OCI-LY3 (cell line): ENCODE measurements around the gene CCL26.

Source experiments
- H2AFZ ChIP-seq: fragments of 200-600, 300-600 bp; shearing (Covaris generic); 2 replicates; pipeline ENCODE4 v1.6.0; 2014; ENCODE audit warnings: antibody characterized with exemption, low read depth, low read length
- H3K27ac ChIP-seq: fragments of 200-600, 300-600 bp; sonication (generic); 2 replicates; pipeline ENCODE4 v1.5.1; 2014; ENCODE audit warnings: mild to moderate bottlenecking, low read length, moderate library complexity, mixed read lengths
- H3K27me3 ChIP-seq: fragments of 200-600, 300-600 bp; sonication (generic); 2 replicates; pipeline ENCODE4 v1.6.1; 2014; ENCODE audit warnings: low read depth, low read length, mixed read lengths
- H3K36me3 ChIP-seq: fragments of 200-600, 300-600 bp; sonication (generic); replicated peaks from 2 replicates; pipeline ENCODE3; 2014; ENCODE audit warnings: low read depth, low read length, mixed read lengths
- H3K4me1 ChIP-seq: fragments of 300-600, 200-600 bp; sonication (generic); 2 replicates; pipeline ENCODE4 v1.6.1; 2014; ENCODE audit warnings: low read length, mixed read lengths
- H3K4me2 ChIP-seq: fragments of 200-600, 300-600 bp; sonication (generic); 2 replicates; pipeline ENCODE4 v1.6.1; 2014; ENCODE audit warnings: low read length, mixed read lengths
- H3K4me3 ChIP-seq: fragments of 300-600, 200-600 bp; sonication (generic); 2 replicates; pipeline ENCODE4 v1.5.1; 2014; ENCODE audit warnings: antibody characterized with exemption, mild to moderate bottlenecking, low read length, moderate library complexity
- H3K79me2 ChIP-seq: fragments of 300-600, 200-600 bp; shearing (Covaris generic); 2 replicates; pipeline ENCODE4 v1.6.1; 2014; ENCODE audit warnings: mild to moderate bottlenecking, low read length, mixed read lengths
- H3K9ac ChIP-seq: fragments of 300-600, 200-600 bp; shearing (Covaris generic); 2 replicates; pipeline ENCODE4 v1.6.0; 2014; ENCODE audit warnings: mild to moderate bottlenecking, low read length, moderate library complexity
- H3K9me3 ChIP-seq: fragments of 200-600, 300-600 bp; shearing (Covaris generic); 2 replicates; pipeline ENCODE4 v1.6.1; 2014; ENCODE audit warnings: low read length, mixed read lengths; ENCODE audit not compliant: insufficient read depth
- H4K20me1 ChIP-seq: fragments of 200-600, 300-600 bp; sonication (generic); 2 replicates; pipeline ENCODE4 v1.6.1; 2016; ENCODE audit warnings: low read length, mixed read lengths; ENCODE audit not compliant: insufficient read depth
- CTCF ChIP-seq: fragments of 200-600, 300-600 bp; sonication (generic); IDR thresholded peaks from 2 replicates; pipeline ENCODE4 v1.5.1; 2014; ENCODE audit warnings: antibody characterized with exemption, low read length, low read depth
- EZH2phosphoT487 ChIP-seq: fragments of 200-600 bp; shearing (Covaris generic); IDR thresholded peaks from 2 replicates; pipeline ENCODE4 v1.6.1; 2018; ENCODE audit warnings: antibody characterized with exemption, mixed run types, low read depth

The CCL26 gene

GRCh38 chr7:75813781-75814236, 41.8 kb upstream of the CCL26 start, which contains the start of gene CCL24:
Gene CCL24, minus strand, starts transcription at chr7:75813806. Its CDS starts 91 bp downstream, at chr7:75813715.
- H3K79me2 ChIP-seq: no peaks in the 10 kb centered on the region
- H3K4me1 ChIP-seq: no peaks in the 10 kb centered on the region
- H4K20me1 ChIP-seq: no peaks in the 10 kb centered on the region
- TF ChIP-seq EZH2phosphoT487 (no peak), CTCF (no peak)
- H2AFZ ChIP-seq: no peak within 1 kb of the TSS
- peaks cover 6% of the 10 kb centered on the region; the same call in 1 of the 2 replicates for H3K27me3 ChIP-seq
- H3K9me3 ChIP-seq: no peaks in the 10 kb centered on the region
- no peak within 1 kb of the TSS for H3K9ac ChIP-seq
- no peaks in the 10 kb centered on the region for H3K36me3 ChIP-seq
- H3K4me2 ChIP-seq: no peak within 1 kb of the TSS
- H3K4me3 ChIP-seq: no peak within 1 kb of the TSS
- no peak within 1 kb of the TSS for H3K27ac ChIP-seq

GRCh38 chr7:75813084-75813483, 41.1 kb upstream of the CCL26 start:
- Histone ChIP-seq H3K27me3 (peaks cover 6% of the 10 kb centered on the region; the same call in 1 of the 2 replicates), H3K4me3 (no peak overlapping the region), H3K4me1 (no peaks in the 10 kb centered on the region), H3K27ac (no peak overlapping the region), H2AFZ (no peak overlapping the region), H4K20me1 (no peaks in the 10 kb centered on the region), H3K9ac (no peak overlapping the region), H3K4me2 (no peak overlapping the region), H3K9me3 (no peaks in the 10 kb centered on the region), H3K36me3 (no peaks in the 10 kb centered on the region), H3K79me2 (no peaks in the 10 kb centered on the region)
- TF ChIP-seq EZH2phosphoT487: no peak
- no peak for TF ChIP-seq CTCF

DNA sequence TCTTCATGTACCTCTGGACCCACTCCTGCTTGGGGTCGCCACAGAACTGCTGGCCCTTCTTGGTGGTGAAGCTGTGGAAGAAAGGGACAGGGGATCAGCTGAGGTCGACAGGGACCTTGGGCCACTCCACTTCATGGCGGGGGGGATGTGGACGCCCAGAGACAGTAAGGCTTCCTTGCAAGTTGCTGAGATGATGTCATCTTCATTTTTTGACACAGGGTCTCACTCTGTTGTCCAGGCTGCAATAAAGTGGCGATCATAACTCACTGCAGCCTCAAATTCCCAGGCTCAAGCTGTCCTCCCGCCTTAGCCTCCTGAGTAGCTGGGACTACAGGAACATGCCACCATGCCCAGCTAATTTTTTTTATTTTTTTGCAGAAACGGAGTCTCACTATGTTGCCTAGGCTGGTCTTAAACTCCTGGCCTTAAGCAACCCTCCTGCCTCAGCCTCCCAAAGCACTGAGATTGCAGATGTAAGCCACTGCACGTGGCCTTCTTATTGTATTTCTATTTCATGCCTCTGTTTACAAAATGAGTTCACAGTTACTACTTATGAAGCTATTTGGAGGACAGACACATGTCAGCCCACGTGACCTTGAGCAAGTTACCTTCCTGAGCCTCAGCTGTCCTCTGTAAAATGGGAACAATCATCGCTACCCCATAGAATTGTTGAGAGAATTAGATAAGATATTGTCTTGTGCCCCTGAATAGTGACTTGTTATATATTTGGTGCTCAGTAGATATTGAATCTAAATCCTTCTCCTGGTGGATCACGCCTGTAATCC, 40.1 kb upstream of the CCL26 start:
- no peaks in the 10 kb centered on the region for H3K79me2 ChIP-seq
- no peaks in the 10 kb centered on the region for H4K20me1 ChIP-seq
- no peak overlapping the region for H3K4me2 ChIP-seq
- no peak for TF ChIP-seq EZH2phosphoT487
- TF ChIP-seq CTCF: no peak
- H2AFZ ChIP-seq: no peak overlapping the region
- peaks cover 6% of the 10 kb centered on the region; the same call in 1 of the 2 replicates for H3K27me3 ChIP-seq
- no peaks in the 10 kb centered on the region for H3K36me3 ChIP-seq
- no peaks in the 10 kb centered on the region for H3K9me3 ChIP-seq
- H3K9ac ChIP-seq: no peak overlapping the region
- H3K4me1 ChIP-seq: no peaks in the 10 kb centered on the region
- H3K27ac ChIP-seq: no peak overlapping the region
- H3K4me3 ChIP-seq: no peak overlapping the region

- no peak overlapping the region for H3K9ac ChIP-seq
- no peak overlapping the region for H3K4me2 ChIP-seq
- H4K20me1 ChIP-seq: no peaks in the 10 kb centered on the region
- no peak overlapping the region for H3K4me3 ChIP-seq
- H3K36me3 ChIP-seq: no peaks in the 10 kb centered on the region
- no peak overlapping the region for H3K27ac ChIP-seq
- H3K79me2 ChIP-seq: no peaks in the 10 kb centered on the region
- no peaks in the 10 kb centered on the region for H3K4me1 ChIP-seq
- peaks cover 7% of the 10 kb centered on the region; the same call in 1 of the 2 replicates for H3K9me3 ChIP-seq
- no peak overlapping the region for H2AFZ ChIP-seq
- no peaks in the 10 kb centered on the region for H3K27me3 ChIP-seq
- TF ChIP-seq EZH2phosphoT487: no peak
- TF ChIP-seq CTCF: no peak
These were observed 37.4 kb upstream of the CCL26 start for GRCh38 chr7:75809396-75809795.
